OCI-LY1 (cell line): ENCODE results near the gene SCNN1G.

Experiments used
- H2AFZ ChIP-seq: fragments of 200-600 bp; sonication (generic), shearing (Covaris generic); 2 replicates; pipeline ENCODE4 v1.6.0; 2014; ENCODE audit warnings: antibody characterized with exemption, mild to moderate bottlenecking, low read length
- H3F3A ChIP-seq: fragments of 200-600 bp; sonication (generic), shearing (Covaris generic); 2 replicates; pipeline ENCODE4 v1.6.0; 2014; ENCODE audit warnings: mild to moderate bottlenecking, antibody characterized with exemption, low read length, moderate library complexity; ENCODE audit not compliant: insufficient read depth
- H3K27ac ChIP-seq: fragments of 200-600 bp; sonication (generic); 2 replicates; pipeline ENCODE4 v1.5.1; 2014; ENCODE audit warnings: low read length, mixed run types, mild to moderate bottlenecking, low read depth; ENCODE audit not compliant: poor library complexity, severe bottlenecking
- H3K27me3 ChIP-seq: fragments of 200-600 bp; sonication (generic); 2 replicates; pipeline ENCODE4 v1.6.0; 2014; ENCODE audit warnings: antibody characterized with exemption, mild to moderate bottlenecking, low read length, moderate library complexity; ENCODE audit not compliant: insufficient read depth
- H3K36me3 ChIP-seq: fragments of 200-600 bp; sonication (generic); 2 replicates; pipeline ENCODE4 v1.6.1; 2014; ENCODE audit warnings: mild to moderate bottlenecking, antibody characterized with exemption, low read length, moderate library complexity, mixed read lengths; ENCODE audit not compliant: insufficient read depth
- H3K4me1 ChIP-seq: fragments of 200-600 bp; sonication (generic); 2 replicates; pipeline ENCODE4 v1.5.1; 2014; ENCODE audit warnings: mild to moderate bottlenecking, low read length, moderate library complexity; ENCODE audit not compliant: insufficient read depth, severe bottlenecking
- H3K4me2 ChIP-seq: fragments of 200-600 bp; sonication (generic), shearing (Covaris generic); 2 replicates; pipeline ENCODE4 v1.6.1; 2014; ENCODE audit warnings: low read length
- H3K4me3 ChIP-seq: fragments of 200-600 bp; sonication (generic); 2 replicates; pipeline ENCODE4 v1.5.1; 2014; ENCODE audit warnings: low read length, low read depth, mild to moderate bottlenecking, mixed read lengths; ENCODE audit not compliant: poor library complexity, severe bottlenecking
- H3K79me2 ChIP-seq: fragments of 200-600 bp; shearing (Covaris generic); 2 replicates; pipeline ENCODE4 v1.6.1; 2016; ENCODE audit warnings: mixed run types, low read length, mixed read lengths; ENCODE audit not compliant: insufficient read depth
- H3K9ac ChIP-seq: fragments of 200-600 bp; sonication (generic), shearing (Covaris generic); 2 replicates; pipeline ENCODE4 v1.6.1; 2014; ENCODE audit warnings: mild to moderate bottlenecking, low read length, mixed read lengths
- H3K9me2 ChIP-seq: fragments of 200-600 bp; sonication (generic), shearing (Covaris generic); 2 replicates; pipeline ENCODE4 v1.6.1; 2014; ENCODE audit warnings: low read depth, mild to moderate bottlenecking, low read length, mixed read lengths
- H3K9me3 ChIP-seq: fragments of 200-600 bp; shearing (Covaris generic); 2 replicates; pipeline ENCODE4 v1.6.1; 2014; ENCODE audit warnings: low read length, mixed read lengths
- H4K20me1 ChIP-seq: fragments of 200-600 bp; sonication (generic), shearing (Covaris generic); 2 replicates; pipeline ENCODE4 v1.6.0; 2016; ENCODE audit warnings: mild to moderate bottlenecking, low read length; ENCODE audit not compliant: insufficient read depth
- CTCF ChIP-seq: fragments of 200-600 bp; sonication (generic), shearing (Covaris generic); IDR thresholded peaks from 2 replicates; pipeline ENCODE4 v1.5.1; 2017; ENCODE audit warnings: mild to moderate bottlenecking, antibody characterized with exemption, low read length, moderate library complexity, mixed read lengths
- EZH2 ChIP-seq: fragments of 200-600 bp; sonication (generic), shearing (Covaris generic); IDR thresholded peaks from 2 replicates; pipeline ENCODE4 v1.8.0; 2017; ENCODE audit warnings: borderline replicate concordance, mixed run types, mild to moderate bottlenecking, antibody characterized with exemption, low read length, moderate library complexity, mixed read lengths

Gene SCNN1G

GRCh38 chr16:23216658-23217246 lies 34.2 kb downstream of the SCNN1G start:
- H3K36me3 ChIP-seq = no peaks in the 10 kb centered on the region
- no peaks in the 10 kb centered on the region for H3K9me3 ChIP-seq
- H3K9me2 ChIP-seq = no peaks in the 10 kb centered on the region
- H2AFZ ChIP-seq = no peak overlapping the region
- no peaks in the 10 kb centered on the region for H3K4me1 ChIP-seq
- no peak overlapping the region for H3K4me3 ChIP-seq
- no peak for TF ChIP-seq CTCF
- no peak for TF ChIP-seq EZH2
- no peaks in the 10 kb centered on the region for H3F3A ChIP-seq
- no peaks in the 10 kb centered on the region for H4K20me1 ChIP-seq
- H3K27me3 ChIP-seq = no peaks in the 10 kb centered on the region
- H3K4me2 ChIP-seq = no peak overlapping the region
- no peak overlapping the region for H3K9ac ChIP-seq
- no peak overlapping the region for H3K27ac ChIP-seq
- H3K79me2 ChIP-seq = no peaks in the 10 kb centered on the region

GRCh38 chr16:23217646-23218045 lies 35.1 kb downstream of the SCNN1G start:
- Histone ChIP-seq H3K36me3 (no peaks in the 10 kb centered on the region), H3K9me2 (no peaks in the 10 kb centered on the region), H3K27me3 (no peaks in the 10 kb centered on the region), H3K4me2 (no peak overlapping the region), H3K9me3 (no peaks in the 10 kb centered on the region), H3K79me2 (no peaks in the 10 kb centered on the region), H2AFZ (no peak overlapping the region), H3K9ac (no peak overlapping the region), H3K4me3 (no peak overlapping the region), H3K27ac (no peak overlapping the region), H3K4me1 (no peaks in the 10 kb centered on the region), H3F3A (no peaks in the 10 kb centered on the region), H4K20me1 (no peaks in the 10 kb centered on the region)
- TF ChIP-seq CTCF (no peak), EZH2 (no peak)

GRCh38 chr16:23222929-23223328 lies 40.4 kb downstream of the SCNN1G start:
- Histone ChIP-seq H3K4me2 (no peak overlapping the region), H3F3A (no peaks in the 10 kb centered on the region), H3K4me3 (no peak overlapping the region), H3K9me2 (no peaks in the 10 kb centered on the region), H3K27ac (no peak overlapping the region), H3K79me2 (no peaks in the 10 kb centered on the region), H3K9me3 (no peaks in the 10 kb centered on the region), H3K27me3 (no peaks in the 10 kb centered on the region), H3K36me3 (no peaks in the 10 kb centered on the region), H2AFZ (no peak overlapping the region), H3K4me1 (no peaks in the 10 kb centered on the region), H4K20me1 (no peaks in the 10 kb centered on the region), H3K9ac (no peak overlapping the region)
- TF ChIP-seq EZH2 (no peak), CTCF (no peak)
